GM21619 (cell line): ENCODE results near the gene MRPL42.
A peak's percentile ranks its signal among the peaks of the same experiment; 100 is the strongest.
"Not testable (repeated sequence)": the region's sequence is repeated elsewhere in the genome, so short reads cannot be mapped to it uniquely, and the experiment has no call there.

Experiments used
- ATAC-seq: cut with Tn5 transposase; IDR thresholded peaks from one replicate; pipeline ENCODE4 v1.9.1; 2021; ENCODE audit not compliant: unreplicated experiment

The MRPL42 gene

DNA sequence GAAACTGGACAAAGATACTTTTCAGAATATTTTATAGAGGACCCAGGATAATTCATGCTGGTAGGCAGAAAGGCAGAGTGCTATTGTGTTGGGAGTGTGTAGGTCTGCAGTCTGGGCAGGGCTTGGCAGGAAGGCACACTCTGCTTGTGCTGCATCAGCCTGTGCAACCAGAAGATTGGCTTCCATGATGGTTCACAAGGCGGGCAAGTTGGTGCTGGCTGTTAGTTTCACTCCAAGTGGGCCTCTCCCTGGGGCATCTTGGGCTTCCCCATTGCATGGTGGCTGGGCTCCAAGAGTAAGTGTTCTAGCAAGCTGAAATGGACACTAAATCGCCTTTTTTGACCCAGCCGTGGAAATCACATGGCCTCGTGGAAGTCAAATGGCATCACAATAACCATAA is 23.7 kb upstream of the MRPL42 start:
- ATAC-seq: no peak

DNA sequence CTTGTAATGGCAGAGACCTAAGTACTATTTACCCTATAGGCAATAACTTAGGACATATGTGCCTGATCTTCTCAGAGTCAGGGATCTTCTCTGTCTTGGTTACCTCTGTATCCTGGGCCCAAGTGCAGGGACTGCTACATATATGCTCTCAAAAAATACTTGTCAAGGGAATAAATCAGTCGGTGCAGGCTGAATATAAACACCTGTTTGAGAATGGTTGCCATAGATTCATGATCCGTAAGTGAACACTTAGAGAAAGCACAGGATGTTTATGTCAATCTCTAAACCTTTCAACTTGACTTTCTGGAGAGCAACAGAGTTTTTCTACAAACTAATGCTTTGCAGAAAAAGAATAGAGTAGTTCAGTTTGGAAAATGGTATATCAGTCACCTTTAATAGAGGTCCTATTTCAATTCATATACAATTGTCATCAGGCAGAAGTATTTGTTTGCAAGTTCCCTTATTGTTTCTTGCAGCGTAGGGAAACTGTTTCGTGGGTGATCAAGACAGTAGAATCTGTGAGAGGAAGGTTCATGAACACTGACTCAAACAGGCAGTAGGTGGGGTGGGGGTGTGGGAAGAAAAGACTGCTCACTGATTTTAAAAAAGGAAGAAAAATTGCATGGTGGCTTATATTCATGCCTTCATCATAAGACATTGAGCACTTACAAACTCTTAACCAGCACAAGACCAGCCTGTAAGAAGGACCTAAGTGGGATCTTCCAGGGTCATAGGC is 19.6 kb upstream of the MRPL42 start:
- no peak for ATAC-seq

DNA sequence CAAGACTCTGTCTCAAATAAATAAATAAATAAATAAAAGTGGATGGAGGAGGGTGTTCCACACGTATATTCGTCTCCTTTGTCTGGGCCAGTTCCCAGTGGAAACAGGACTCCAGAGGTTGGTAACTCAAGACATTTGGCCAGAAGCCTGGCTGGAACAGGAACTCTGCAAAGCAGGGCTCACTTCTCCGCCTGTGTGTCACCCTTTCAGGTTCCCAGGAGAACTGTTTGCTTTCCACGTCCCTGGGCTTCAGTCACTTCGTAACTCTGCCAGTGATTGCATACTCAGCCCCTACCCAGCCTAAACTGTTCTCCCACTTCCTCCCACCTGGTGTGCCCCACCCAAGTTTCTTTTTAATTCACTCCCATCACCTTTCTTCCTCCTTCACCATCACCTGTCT is 18.5 kb upstream of the MRPL42 start:
- ATAC-seq: no peak

DNA sequence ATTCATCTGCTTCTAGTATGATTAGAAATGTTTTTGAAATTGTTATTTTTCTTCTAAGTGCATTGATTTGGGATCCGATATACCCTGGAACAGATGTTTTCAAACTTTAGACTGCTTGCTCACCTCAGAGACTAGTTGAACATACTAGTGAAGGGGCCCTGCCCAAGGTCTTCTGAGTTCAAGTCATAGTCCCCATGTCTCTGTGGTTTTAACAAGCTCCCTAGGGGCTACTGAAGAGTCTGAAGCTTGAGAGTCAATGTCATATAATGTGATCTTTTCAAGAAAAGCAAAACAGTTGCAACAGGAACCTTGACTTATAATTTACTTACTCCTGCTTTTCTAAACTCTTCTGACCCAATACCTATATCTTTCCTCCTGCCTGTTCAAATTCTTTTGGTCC is 18.0 kb upstream of the MRPL42 start:
- ATAC-seq: peak; percentile 92

DNA sequence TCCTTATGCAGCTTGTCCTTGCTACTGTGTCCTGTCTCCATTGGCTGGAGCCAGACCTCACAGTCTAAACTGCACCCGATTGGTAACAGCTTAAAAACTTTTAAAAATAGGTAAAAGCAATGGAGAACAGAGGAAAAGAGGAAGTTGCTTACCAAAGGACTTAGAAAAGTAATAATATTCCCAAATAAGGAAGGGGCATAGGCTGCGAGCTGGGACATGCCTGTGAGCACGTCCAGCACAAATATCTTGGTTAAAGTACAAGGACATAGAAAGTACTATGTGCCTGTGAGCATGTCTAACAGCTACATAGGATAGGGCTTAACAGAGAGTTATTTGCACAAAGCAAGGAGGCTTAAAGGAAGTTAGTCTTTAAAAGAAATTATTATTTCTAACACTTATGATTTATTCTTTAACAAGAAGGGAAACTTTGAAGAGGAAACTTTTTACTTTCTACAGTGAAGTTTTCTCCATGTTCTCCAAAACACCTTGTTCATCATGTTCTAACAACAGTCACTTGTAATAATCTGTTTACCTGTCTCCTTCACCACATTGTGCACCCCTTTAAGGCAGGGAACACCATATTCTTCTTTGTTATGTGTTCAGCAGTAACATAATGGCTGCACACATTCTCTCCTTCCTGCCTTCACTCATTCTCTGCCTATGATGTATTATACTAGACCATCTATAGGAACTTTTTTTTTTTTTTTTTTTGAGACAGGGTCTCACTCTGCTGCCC is 15.7 kb upstream of the MRPL42 start:
- ATAC-seq: no peak

DNA sequence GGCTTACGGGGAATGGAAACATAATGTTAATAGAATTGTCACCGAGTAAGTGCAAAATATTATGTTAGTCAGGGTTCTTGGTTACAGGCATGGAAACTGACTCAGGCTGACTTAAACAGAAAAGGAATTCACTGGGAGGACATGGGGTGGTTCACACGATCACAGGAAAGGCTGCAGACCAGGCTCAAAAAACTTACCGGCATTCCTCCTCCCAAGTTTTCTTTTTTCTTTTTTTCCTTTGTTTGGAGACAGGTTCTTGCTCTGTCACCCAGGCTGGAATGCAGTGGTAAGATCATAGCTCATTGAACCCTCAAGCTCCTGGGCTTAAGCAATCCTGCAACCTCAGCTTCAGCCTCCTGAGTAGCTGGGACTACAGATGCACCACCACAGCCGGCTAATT is 13.7 kb upstream of the MRPL42 start:
- ATAC-seq: no peak

DNA sequence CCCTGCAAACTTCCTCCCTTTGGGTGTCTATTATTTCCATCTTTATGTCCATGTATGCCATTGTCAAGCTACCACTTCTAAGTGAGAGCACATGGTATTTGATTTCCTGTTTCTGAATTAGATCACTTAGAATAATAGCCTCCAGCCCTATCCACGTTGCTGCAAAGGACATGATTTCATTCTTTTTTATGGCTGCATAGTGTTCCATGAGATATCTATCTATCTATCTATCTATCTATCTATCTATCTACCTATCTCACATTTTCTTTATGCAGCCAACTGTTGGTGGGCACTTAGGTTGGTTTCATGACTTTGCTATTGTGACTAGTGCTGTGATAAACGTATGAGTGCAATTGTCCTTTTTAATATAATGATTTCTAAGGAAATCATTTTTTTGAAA is 11.2 kb upstream of the MRPL42 start:
- ATAC-seq: no peak

DNA sequence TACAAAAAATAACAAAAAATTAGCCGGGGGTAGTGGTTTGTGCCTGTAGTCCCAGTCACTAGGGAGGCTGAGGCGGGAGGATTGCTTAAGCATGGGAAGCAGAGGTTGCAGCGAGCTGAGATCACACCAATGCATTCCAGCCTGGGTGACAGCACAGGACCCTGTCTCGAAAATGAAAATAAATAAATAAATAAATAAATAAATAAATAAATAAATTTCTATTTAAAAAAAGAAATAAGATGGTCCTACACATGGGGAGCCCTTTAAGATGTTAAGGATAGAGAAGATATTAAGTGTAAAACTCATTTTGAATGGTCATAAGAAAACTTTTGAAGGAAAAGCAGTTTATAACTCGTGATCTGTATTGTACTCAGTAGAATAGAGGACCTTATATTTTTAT is 8.2 kb upstream of the MRPL42 start:
- ATAC-seq: no peak

DNA sequence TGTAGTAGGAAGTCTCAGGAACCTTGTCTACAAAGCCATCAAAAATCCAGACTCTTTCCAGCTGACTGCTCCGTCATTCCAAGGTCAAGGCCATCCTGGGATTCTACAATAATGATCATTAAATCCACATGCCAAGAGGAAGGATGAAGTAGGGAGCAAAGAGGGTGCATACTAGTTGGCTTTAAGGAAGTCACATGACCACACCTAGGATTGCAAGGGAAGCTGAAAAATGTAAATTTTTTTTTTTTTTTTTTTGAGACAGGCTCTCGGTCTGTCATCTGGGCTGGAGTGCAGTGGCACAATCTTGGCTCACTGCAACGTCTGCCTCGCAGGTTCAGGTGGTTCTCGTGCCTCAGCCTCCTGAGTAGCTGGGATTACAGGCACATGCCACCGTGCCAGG is 7.3 kb upstream of the MRPL42 start:
- no peak for ATAC-seq

DNA sequence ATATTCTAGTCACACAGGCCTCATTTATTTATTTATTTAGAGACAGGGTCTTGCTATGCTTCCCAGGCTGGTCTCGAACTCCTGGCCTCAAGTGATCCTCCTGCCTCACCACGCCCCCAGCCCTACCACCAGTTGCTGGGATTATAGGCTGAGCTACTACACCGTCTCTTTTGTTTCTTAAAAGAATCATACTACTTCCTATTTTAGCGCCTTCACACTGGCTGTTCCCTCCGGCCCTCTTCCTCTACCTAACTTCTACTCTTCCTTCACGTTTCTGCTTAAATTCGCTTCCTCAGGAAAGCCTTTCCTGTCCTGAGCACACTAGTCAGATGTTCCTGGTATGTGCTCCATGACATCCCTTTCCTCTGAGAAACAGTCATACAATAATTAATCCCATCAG is 6.4 kb upstream of the MRPL42 start:
- ATAC-seq: no peak

DNA sequence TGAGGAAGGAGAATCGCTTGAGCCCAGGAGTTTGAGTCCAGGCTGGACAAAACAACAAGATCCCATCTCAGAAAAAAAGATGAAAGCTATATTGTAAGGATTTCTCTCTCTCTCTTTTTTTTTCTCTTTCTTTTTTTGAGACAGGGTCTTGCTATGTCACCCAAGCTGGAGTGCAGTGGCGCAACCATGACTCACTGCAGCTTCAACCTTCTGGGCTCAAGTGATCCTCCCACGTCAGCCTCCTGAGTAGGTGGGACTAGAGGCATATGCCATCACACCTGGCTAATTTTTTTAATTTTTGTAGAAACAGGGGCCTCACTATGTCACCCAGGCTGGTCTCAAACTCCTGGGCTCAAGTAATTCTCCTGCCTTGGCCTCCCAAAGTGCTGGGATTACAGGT is 5.8 kb upstream of the MRPL42 start:
- ATAC-seq: no peak

DNA sequence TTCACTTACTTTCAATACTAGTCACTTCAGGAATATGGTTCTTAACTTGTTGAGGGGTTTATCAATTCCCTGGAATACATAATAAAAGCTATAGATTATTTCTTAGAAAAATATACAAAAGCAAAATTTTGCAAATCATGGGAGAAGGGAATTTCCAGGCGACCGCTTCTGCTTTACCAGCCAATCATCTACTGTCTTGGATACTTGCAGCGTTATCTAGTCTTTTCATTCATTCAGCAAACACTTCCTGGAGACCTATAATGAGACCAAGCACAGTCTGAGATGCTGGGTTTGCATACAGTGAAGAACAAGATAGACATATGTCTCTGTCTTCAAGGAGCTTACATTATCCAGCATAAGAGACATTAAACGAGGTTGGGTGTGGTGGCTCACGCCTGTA is 1.5 kb upstream of the MRPL42 start:
- ATAC-seq: no peak

DNA sequence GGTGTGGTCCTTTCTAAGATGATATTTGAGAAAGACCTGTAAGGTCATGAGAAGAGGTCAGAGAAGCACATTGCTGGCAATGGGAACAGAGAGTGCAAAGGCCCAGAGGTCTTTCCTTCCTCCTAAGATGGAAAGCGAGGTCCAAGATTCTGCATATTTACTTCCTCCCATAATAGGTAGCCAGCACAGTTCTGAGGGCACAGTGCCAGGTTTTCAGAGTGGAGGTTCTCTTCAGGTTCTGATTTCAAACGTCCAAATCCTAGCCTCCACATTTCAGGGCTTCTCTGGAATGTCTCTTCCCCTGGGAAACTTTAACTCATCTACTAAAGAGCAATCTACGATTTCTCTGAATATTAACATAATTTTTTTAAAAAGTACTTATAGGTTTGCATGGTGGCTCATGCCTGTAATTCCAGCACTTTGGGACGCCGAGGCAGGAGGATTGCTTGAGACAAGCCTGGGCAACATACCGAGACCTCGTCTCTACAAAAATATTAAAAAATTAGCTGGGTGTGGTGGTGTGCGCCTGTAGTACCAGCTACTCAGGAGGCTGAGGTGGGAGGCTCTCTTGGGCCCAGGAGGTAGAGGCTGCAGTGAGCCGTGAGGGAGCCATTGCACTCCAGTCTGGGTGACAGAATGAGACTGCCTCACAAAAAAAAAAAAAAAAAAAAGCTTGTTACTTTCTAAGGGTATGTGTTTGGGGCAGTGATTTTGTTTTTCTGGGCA is 526 bp upstream of the MRPL42 start:
- ATAC-seq: peak; percentile 11

DNA sequence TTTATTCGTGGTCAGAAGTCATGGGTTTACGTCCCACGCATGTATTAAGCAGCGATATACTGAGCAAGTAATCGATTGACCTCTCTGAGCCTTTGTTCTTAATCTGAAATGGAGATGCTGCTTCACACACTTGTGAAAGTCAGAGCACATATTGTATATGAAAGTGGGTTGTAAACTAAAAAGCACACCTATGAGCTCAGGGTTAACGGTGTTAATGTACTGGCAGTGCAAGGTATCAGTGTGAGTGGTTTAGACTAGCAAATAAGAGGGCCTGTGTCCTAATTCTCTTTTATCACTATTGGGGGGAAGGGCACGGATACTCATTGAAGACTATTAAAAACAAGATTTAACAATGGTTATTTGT is 676 bp downstream of the MRPL42 start:
- ATAC-seq: no peak

DNA sequence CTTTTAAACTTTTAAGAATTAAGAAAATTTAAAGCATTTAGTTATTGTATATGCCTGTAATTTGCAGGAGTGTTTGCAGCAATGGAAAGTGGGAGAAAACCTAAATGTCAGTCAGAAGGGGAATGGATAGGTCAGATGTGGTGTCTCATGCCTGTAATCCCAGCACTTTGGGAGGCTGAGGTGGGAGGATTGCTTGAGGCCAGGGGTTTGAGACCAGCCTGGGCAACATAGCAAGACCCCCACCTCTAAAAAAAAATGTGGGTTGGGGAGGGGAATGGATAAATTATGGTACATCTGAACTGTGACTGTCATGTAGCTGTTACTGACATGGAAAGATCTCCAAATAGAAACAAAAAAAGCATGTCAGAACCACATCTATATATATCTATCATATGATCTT is 2.1 kb downstream of the MRPL42 start:
- no peak for ATAC-seq

DNA sequence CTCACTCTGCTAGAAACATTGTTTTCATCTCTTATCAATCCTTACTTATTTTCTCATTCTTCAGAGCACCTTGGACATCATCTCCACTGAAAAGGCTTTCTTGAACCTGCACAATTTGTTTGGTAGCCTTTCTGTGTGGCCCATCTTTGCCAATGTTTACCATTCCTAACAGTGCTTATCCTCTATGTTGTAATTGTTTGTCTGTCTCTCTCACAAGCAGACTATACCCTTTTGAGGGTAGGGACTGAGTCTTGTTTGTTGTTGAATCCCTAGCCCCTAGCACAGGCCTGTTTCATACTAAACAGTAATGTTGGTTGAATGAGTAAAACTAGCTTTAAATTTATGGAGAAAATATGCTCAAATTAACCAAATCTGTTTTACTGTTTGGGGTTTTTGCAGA is 9.2 kb downstream of the MRPL42 start:
- no peak for ATAC-seq

DNA sequence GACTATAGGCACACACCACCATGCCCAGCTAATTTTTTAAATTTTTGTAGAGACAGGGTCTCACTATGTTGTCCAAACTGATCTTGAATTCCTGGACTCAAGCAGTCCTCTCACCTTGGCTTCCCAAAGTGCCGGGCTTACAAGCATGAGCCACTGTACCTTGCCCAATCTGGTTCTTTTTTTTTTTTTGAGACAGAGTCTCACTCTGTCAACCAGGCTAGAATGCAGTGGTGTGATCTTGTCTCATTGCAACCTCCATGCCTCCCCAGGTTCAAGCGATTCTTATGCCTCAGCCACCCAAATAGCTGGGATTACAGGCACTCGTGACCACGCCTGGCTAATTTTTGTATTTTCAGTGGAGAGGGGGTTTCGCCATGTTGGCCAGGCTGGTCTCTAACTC is 15.4 kb downstream of the MRPL42 start:
- ATAC-seq: no peak

DNA sequence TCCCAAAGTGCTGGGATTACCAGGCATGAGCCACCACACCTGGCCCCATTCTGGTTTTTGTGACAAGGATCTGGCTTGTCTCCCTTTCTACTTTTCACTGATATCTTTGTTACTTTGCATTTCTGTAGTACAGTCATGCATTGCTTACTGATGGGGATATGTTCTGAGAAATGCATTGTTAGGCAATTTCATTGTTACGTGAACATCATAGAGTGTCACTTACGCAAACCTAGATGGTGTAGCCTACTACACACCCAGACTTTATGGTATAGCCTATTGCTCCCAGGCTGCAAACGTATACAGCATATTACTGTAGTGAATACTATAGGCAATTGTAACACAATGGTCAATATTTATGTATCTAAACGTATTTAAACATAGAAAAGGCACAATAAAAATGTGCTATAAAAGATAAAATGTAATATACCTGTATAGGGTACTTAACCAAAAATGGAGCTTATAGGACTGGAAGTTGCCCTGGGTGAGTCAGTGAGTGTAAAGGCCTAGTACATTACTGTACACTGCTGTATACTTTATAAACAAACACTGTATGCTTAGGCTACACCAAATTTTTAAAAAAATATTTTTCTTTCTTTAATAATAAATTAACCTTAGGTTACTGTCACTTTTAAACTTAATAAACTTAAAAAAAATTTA is 16.0 kb downstream of the MRPL42 start:
- ATAC-seq: no peak

DNA sequence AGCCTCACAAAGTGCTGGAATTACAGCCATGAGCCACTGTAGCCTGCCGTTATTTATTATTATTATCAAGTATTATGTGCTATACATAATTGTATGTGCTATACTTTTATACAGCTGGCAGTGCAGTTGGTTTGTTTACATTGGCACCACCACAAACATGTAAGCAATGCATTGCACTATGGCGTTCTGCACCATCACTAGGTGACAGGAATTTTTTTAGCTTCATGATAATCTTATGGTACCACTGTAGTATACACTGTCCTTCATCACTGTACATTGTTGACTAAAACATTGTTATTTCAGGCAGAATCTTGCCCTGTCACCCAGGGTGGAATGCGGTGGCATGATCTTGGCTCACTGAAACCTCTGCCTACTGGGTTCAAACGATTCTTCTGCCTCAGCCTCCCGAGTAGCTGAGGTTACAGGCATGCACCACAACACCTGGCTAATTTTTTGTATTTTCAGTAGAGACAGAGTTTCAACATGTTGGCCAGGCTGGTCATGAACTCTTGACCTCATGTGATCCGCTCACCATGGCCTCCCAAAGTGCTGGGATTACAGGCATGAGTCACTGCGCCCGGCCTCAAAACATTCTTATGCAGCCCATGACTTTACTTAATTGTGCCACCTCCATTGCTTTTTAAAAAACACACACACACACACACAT is 17.1 kb downstream of the MRPL42 start:
- ATAC-seq: no peak

DNA sequence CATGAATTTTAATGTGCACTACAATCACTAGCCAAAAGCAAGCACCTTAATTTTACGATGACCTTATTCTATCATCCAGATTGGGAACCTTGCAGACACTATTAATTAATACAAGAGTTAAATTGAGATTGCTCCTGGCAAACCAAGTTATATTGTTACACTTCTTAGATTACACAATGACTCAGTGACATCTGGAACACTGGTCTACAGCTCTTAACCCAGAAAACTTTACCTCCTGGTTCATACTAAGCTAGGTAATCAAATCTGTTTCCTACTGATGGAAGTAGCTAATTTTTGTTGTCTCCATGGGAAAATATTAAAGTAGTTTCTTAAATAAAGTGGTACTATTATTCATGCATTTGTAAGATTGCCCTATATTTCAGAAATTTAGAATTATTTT is 25.5 kb downstream of the MRPL42 start:
- ATAC-seq: not testable (repeated sequence)

DNA sequence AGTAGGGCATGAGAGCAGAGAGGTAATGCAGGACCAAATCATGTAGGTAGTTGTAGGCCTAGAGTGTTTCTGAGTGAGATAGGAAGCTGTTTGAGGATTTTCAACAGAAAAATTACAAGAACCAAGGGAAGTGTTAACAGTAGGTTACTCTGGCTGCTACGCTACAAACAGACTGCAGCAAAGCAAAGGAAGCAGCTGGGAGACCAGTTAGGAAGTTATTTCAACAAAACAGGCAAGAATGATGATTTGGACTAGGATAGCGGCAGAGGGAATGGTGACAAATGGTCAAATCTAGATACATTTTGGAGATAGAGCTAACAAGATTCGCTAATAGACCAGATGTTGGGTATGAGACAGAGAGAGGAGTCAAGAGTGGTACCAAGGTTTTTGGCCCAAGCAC is 26.8 kb downstream of the MRPL42 start:
- ATAC-seq: no peak
